HepG2 (cell line): Measurements from ENCODE around the gene JADE2. TPM values are rescaled to one million over a fixed set of nuclear protein-coding genes. Genes with fewer than 3 reads are reported as not detected.

Source experiments
- ATM ChIP-seq: fragments of 450-650 bp; IDR thresholded peaks from 2 replicates; pipeline ENCODE4 v1.7.1; 2017; ENCODE audit warnings: mild to moderate bottlenecking, borderline replicate concordance
- FOXO1 ChIP-seq: sonication (generic); formaldehyde crosslinking; IDR thresholded peaks from 2 replicates; pipeline ENCODE4 v1.4.0; 2020; ENCODE audit warnings: missing genetic modification reagents
- MBNL3 ChIP-seq: fragments of 250-450 bp; sonication (Bioruptor Pico); conservative IDR thresholded peaks from 2 replicates; pipeline ENCODE4 v1.8.0; 2022; ENCODE audit warnings: mild to moderate bottlenecking, inconsistent platforms
- MIXL1 ChIP-seq: IDR thresholded peaks from 2 replicates; pipeline ENCODE4 v1.6.1; 2016
- MXD4 ChIP-seq: IDR thresholded peaks from 2 replicates; pipeline ENCODE4 v1.6.1; 2016; ENCODE audit warnings: mild to moderate bottlenecking, missing biosample characterization, missing genetic modification reagents
- NCOA2 ChIP-seq: sonication (generic); formaldehyde crosslinking; IDR thresholded peaks from 2 replicates; pipeline ENCODE4 v1.8.0; 2022; ENCODE audit warnings: inconsistent platforms
- NR2C2 ChIP-seq: sonication (generic); formaldehyde crosslinking; IDR thresholded peaks from 2 replicates; pipeline ENCODE4 v1.4.0; 2020; ENCODE audit warnings: missing genetic modification reagents, mild to moderate bottlenecking, moderate library complexity, borderline replicate concordance
- POLR2AphosphoS2 ChIP-seq: IDR thresholded peaks from 2 replicates; pipeline ENCODE4 v1.6.1; 2011; ENCODE audit warnings: low read depth, low read length, improper control_type of control experiment
- RFXANK ChIP-seq: IDR thresholded peaks from 2 replicates; pipeline ENCODE4 v1.6.1; 2016
- SMYD3 ChIP-seq: sonication (generic); formaldehyde crosslinking; IDR thresholded peaks from 2 replicates; pipeline ENCODE4 v1.8.1; 2023; ENCODE audit warnings: mild to moderate bottlenecking, missing genetic modification reagents
- SP2 ChIP-seq: sonication (generic); formaldehyde crosslinking; IDR thresholded peaks from 2 replicates; pipeline ENCODE4 v1.5.1; 2020; ENCODE audit warnings: mild to moderate bottlenecking, missing genetic modification reagents
- STAT5B ChIP-seq: sonication (generic); formaldehyde crosslinking; IDR thresholded peaks from 2 replicates; pipeline ENCODE4 v1.4.0; 2020; ENCODE audit warnings: missing genetic modification reagents
- WIZ ChIP-seq: sonication (generic); formaldehyde crosslinking; IDR thresholded peaks from 2 replicates; pipeline ENCODE4 v1.5.1; 2020; ENCODE audit warnings: mild to moderate bottlenecking, missing genetic modification reagents
- YEATS2 ChIP-seq: sonication (generic); formaldehyde crosslinking; IDR thresholded peaks from 2 replicates; pipeline ENCODE4 v1.4.0; 2020; ENCODE audit warnings: missing genetic modification reagents, borderline replicate concordance
- YEATS4 ChIP-seq: sonication (generic); formaldehyde crosslinking; IDR thresholded peaks from 2 replicates; pipeline ENCODE4 v1.4.0; 2020; ENCODE audit warnings: missing genetic modification reagents, borderline replicate concordance
- ZFP90 ChIP-seq: sonication (generic); formaldehyde crosslinking; IDR thresholded peaks from 2 replicates; pipeline ENCODE4 v1.8.0; 2022; ENCODE audit warnings: missing genetic modification reagents, mild to moderate bottlenecking, inconsistent platforms, borderline replicate concordance
- ZNF296 ChIP-seq: sonication (generic); formaldehyde crosslinking; conservative IDR thresholded peaks from 2 replicates; pipeline ENCODE4 v1.5.0; 2020; ENCODE audit warnings: mild to moderate bottlenecking, missing genetic modification reagents
- ZNF674 ChIP-seq: sonication (generic); formaldehyde crosslinking; IDR thresholded peaks from 2 replicates; pipeline ENCODE4 v1.5.0; 2020; ENCODE audit warnings: low read depth, mild to moderate bottlenecking, missing genetic modification reagents
- ZNF746 ChIP-seq: sonication (generic); formaldehyde crosslinking; IDR thresholded peaks from 2 replicates; pipeline ENCODE4 v1.8.0; 2022; ENCODE audit warnings: mild to moderate bottlenecking, missing genetic modification reagents
- ZNF781 ChIP-seq: sonication (generic); formaldehyde crosslinking; IDR thresholded peaks from 2 replicates; pipeline ENCODE4 v1.5.1; 2020; ENCODE audit warnings: borderline replicate concordance, mild to moderate bottlenecking, missing genetic modification reagents; ENCODE audit errors: not compliant biosample characterization
- polyA plus RNA-seq, 8 experiments: library from polyadenylated mRNA; depleted of rRNA in 3 of 8; stranded (reverse) in 7 of 8; unstranded in 1 of 8; fragments of >200 nt; fragmentation: Illumina TruSeq in 4 of 8; extraction: Trizol in 4 of 8; gene quantifications; 2 replicates each; pipeline versions ENCODE4 v1.2.1 to v1.2.3, GENCODE V29; 2011 to 2016; ENCODE audit warnings: low read depth in 4 of 8, missing spikeins in 1 of 8, mixed read lengths in 1 of 8; ENCODE audit not compliant: insufficient read depth in 1 of 8
- total RNA-seq, 5 experiments: library from RNA; depleted of rRNA; stranded (reverse); fragments of >200 nt; fragmentation: Illumina TruSeq; extraction: Trizol; gene quantifications; 2 replicates each; pipeline ENCODE4 v1.2.3, GENCODE V29; 2016; ENCODE audit warnings: low read depth in 1 of 5
- TF ChIP-seq, protein P1 (sequence below): sonication (generic); formaldehyde crosslinking; IDR thresholded peaks from 2 replicates; pipeline ENCODE4 v1.8.1; 2022; ENCODE audit warnings: low read depth, mild to moderate bottlenecking, missing genetic modification reagents
- TF ChIP-seq, protein P2 (sequence below): sonication (generic); formaldehyde crosslinking; IDR thresholded peaks from 2 replicates; pipeline ENCODE4 v1.5.1; 2020; ENCODE audit warnings: mild to moderate bottlenecking, missing genetic modification reagents, moderate library complexity
- TF ChIP-seq, protein P3 (sequence below): sonication (generic); formaldehyde crosslinking; IDR thresholded peaks from 2 replicates; pipeline ENCODE4 v1.5.1; 2020; ENCODE audit warnings: missing genetic modification reagents, mild to moderate bottlenecking, borderline replicate concordance

JADE2 gene
- total and polyA plus RNA-seq, 2 of the 13 experiments (the other 11 are each of a cell fraction or from before 2014, with no cell fraction given), result 7.5 to 15.1 TPM

DNA sequence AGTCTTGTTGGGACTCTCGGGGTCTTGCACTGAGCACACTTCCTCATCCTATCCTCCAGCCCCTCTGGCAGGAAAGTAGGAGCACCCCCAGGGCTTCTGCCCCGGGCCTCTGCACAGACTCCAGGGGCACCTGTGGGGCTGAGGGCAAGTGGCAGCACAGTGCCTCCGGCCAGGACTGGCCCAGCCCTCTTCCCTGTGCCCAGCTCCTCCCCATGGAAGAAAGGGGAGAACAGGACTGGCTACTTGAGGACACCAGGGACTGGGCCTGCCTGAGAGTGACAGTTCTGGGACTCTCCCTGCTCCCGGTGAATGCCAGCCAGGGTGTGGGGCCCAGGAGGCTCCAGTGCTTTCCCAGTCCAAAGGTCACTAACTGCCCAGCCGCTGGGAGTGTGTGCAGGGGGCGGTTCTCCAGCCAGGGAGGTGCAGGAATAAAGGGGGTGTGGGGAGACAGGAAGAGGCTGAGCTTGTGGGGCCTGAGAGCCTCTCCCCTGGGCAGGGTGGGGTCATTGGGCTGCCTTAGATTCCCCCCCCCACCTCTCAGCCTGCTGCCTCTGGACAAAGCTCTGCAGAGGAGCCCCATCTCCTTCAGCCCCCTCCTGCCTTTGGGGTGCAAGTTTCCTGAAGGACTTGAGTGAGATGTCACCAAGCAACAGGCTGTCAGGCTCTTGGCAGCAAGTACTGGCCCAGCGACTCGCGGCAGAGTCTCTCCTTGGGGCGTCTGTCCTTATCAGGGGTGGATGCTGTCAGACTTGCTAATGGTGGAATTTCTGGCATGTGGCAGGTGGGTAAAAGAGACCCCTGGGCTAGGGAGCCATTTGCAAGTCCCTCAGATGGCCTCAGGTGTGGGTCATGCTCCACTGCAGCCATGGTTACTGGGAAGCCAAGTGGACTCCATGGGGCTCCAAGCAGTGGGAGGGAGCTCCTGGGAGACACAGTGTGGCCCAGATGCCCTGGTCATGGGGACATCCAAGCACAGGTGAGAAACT is 19.1 kb upstream of the JADE2 start (continued):
- TF ChIP-seq, protein P1, sequence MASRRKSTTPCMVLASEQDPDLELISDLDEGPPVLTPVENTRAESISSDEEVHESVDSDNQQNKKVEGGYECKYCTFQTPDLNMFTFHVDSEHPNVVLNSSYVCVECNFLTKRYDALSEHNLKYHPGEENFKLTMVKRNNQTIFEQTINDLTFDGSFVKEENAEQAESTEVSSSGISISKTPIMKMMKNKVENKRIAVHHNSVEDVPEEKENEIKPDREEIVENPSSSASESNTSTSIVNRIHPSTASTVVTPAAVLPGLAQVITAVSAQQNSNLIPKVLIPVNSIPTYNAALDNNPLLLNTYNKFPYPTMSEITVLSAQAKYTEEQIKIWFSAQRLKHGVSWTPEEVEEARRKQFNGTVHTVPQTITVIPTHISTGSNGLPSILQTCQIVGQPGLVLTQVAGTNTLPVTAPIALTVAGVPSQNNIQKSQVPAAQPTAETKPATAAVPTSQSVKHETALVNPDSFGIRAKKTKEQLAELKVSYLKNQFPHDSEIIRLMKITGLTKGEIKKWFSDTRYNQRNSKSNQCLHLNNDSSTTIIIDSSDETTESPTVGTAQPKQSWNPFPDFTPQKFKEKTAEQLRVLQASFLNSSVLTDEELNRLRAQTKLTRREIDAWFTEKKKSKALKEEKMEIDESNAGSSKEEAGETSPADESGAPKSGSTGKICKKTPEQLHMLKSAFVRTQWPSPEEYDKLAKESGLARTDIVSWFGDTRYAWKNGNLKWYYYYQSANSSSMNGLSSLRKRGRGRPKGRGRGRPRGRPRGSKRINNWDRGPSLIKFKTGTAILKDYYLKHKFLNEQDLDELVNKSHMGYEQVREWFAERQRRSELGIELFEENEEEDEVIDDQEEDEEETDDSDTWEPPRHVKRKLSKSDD (CRISPR knock-in tag), result peak; percentile 73
- TF ChIP-seq SP2 (peak; percentile 82), RFXANK (CRISPR knock-in tag) (no peak), MBNL3 (no peak), YEATS4 (CRISPR knock-in tag) (peak; percentile 96), ZNF746 (CRISPR knock-in tag) (peak; percentile 91; the same call in 1 of the 2 replicates), ZFP90 (CRISPR knock-in tag) (peak; percentile 76; the same call in 1 of the 2 replicates), ZNF296 (CRISPR knock-in tag) (no peak), ZNF674 (CRISPR knock-in tag) (no peak), POLR2AphosphoS2 (no peak), STAT5B (CRISPR knock-in tag) (no peak), NR2C2 (CRISPR knock-in tag) (no peak), MIXL1 (CRISPR knock-in tag) (no peak), ZNF781 (CRISPR knock-in tag) (peak; percentile 61), FOXO1 (CRISPR knock-in tag) (peak; percentile 60; the same call in 1 of the 2 replicates), ATM (no peak), WIZ (CRISPR knock-in tag) (no peak), SMYD3 (CRISPR knock-in tag) (0 out of 2 replicates have a peak, but pooled peaks have one; percentile 65), NCOA2 (CRISPR knock-in tag) (peak; percentile 90), YEATS2 (peak; percentile 71; the same call in 1 of the 2 replicates), MXD4 (CRISPR knock-in tag) (peak; percentile 60; the same call in 1 of the 2 replicates)
- TF ChIP-seq, protein P2, sequence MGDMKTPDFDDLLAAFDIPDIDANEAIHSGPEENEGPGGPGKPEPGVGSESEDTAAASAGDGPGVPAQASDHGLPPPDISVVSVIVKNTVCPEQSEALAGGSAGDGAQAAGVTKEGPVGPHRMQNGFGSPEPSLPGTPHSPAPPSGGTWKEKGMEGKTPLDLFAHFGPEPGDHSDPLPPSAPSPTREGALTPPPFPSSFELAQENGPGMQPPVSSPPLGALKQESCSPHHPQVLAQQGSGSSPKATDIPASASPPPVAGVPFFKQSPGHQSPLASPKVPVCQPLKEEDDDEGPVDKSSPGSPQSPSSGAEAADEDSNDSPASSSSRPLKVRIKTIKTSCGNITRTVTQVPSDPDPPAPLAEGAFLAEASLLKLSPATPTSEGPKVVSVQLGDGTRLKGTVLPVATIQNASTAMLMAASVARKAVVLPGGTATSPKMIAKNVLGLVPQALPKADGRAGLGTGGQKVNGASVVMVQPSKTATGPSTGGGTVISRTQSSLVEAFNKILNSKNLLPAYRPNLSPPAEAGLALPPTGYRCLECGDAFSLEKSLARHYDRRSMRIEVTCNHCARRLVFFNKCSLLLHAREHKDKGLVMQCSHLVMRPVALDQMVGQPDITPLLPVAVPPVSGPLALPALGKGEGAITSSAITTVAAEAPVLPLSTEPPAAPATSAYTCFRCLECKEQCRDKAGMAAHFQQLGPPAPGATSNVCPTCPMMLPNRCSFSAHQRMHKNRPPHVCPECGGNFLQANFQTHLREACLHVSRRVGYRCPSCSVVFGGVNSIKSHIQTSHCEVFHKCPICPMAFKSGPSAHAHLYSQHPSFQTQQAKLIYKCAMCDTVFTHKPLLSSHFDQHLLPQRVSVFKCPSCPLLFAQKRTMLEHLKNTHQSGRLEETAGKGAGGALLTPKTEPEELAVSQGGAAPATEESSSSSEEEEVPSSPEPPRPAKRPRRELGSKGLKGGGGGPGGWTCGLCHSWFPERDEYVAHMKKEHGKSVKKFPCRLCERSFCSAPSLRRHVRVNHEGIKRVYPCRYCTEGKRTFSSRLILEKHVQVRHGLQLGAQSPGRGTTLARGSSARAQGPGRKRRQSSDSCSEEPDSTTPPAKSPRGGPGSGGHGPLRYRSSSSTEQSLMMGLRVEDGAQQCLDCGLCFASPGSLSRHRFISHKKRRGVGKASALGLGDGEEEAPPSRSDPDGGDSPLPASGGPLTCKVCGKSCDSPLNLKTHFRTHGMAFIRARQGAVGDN, result peak; percentile 94
- TF ChIP-seq, protein P3, sequence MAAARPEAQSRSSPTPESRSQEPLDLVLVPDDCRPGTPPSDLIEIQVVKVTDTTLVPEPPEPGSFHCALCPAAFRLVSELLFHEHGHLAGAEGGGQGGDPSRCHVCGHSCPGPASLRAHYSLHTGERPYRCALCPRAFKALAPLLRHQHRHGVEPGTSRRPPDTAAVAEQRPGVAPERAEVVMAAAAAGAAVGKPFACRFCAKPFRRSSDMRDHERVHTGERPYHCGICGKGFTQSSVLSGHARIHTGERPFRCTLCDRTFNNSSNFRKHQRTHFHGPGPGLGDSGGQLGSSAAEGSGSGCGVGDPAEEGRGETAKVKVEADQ, result no peak
